ENCODE measurements around the gene RAB3C. TPM values are rescaled to one million over a fixed set of nuclear protein-coding genes. Genes with fewer than 3 reads are reported as not detected.

Gene RAB3C
- total and polyA plus RNA-seq, 9 donors, result 0.07 to 0.69 (median 0.21) TPM

DNA sequence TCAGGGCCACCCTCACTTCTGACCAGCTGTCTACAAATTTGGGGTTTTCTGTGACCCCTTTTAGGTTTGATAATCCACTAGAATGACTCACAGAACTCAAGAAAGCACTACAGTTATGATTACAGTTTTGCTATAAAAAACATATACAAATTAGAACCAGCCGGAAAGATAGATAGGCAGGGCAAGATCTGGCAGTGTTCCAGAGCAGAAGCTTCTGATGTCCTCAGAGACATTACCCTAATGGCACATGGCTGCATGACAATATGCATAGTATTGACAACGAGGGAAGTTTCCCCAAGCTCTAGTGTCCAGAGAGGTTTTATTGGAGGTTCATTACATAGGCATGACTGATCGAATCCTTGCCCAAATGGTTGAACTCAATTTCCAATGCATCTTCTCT lies 158.1 kb downstream of the RAB3C start:
- Histone ChIP-seq H3K4me1 (ENCODE audit: control insufficient read depth, insufficient read depth, low read length) (no peaks in the 10 kb centered on the region), H3K36me3 (ENCODE audit: control insufficient read depth, insufficient read depth, low read length) (no peaks in the 10 kb centered on the region), H3K27me3 (ENCODE audit: control insufficient read depth, insufficient read depth, low read length) (no peaks in the 10 kb centered on the region), H3K27ac (ENCODE audit: low read length) (no peak overlapping the region), H3K9me3 (replicated peaks; ENCODE audit: control insufficient read depth, low read depth, low read length) (no peaks in the 10 kb centered on the region), H3K4me3 (ENCODE audit: low read length) (no peak overlapping the region)
- WGBS (ENCODE audit: insufficient coverage), result 67% methylated on average over 1 of the region's 3 CpGs
- no peak for DNase-seq

GRCh38 chr5:58745350-58745749 lies 162.5 kb downstream of the RAB3C start:
- H3K27ac ChIP-seq (ENCODE audit: low read length), result no peak overlapping the region
- WGBS (ENCODE audit: insufficient coverage), result no CpG with 5 or more reads among the region's 4 CpGs
- no peaks in the 10 kb centered on the region for H3K36me3 ChIP-seq (ENCODE audit: control insufficient read depth, insufficient read depth, low read length)

GRCh38 chr5:58746321-58746720 lies 163.4 kb downstream of the RAB3C start:
- Histone ChIP-seq H3K4me1 (ENCODE audit: control insufficient read depth, insufficient read depth, low read length) (no peaks in the 10 kb centered on the region), H3K27ac (ENCODE audit: low read length) (no peak overlapping the region), H3K9me3 (replicated peaks; ENCODE audit: control insufficient read depth, low read depth, low read length) (no peaks in the 10 kb centered on the region), H3K27me3 (ENCODE audit: control insufficient read depth, insufficient read depth, low read length) (no peaks in the 10 kb centered on the region), H3K4me3 (ENCODE audit: low read length) (no peak overlapping the region), H3K36me3 (ENCODE audit: control insufficient read depth, insufficient read depth, low read length) (no peaks in the 10 kb centered on the region)
- WGBS (ENCODE audit: insufficient coverage), result no CpG with 5 or more reads among the region's 4 CpGs
- no peak for DNase-seq

More at GRCh38 chr5:58745350-58745749, 162.5 kb downstream of the RAB3C start:
- no peak for DNase-seq
- Histone ChIP-seq H3K4me3 (ENCODE audit: low read length) (no peak overlapping the region), H3K9me3 (replicated peaks; ENCODE audit: control insufficient read depth, low read depth, low read length) (no peaks in the 10 kb centered on the region), H3K27me3 (ENCODE audit: control insufficient read depth, insufficient read depth, low read length) (no peaks in the 10 kb centered on the region), H3K4me1 (ENCODE audit: control insufficient read depth, insufficient read depth, low read length) (no peaks in the 10 kb centered on the region)

- DNase-seq, result peak; percentile 22
- H3K4me3 ChIP-seq (ENCODE audit: low read length), result no peak overlapping the region
- no peaks in the 10 kb centered on the region for H3K36me3 ChIP-seq (ENCODE audit: control insufficient read depth, insufficient read depth, low read length)
- H3K27me3 ChIP-seq (ENCODE audit: control insufficient read depth, insufficient read depth, low read length), result no peaks in the 10 kb centered on the region
- no peaks in the 10 kb centered on the region for H3K9me3 ChIP-seq (replicated peaks; ENCODE audit: control insufficient read depth, low read depth, low read length)
- no peaks in the 10 kb centered on the region for H3K4me1 ChIP-seq (ENCODE audit: control insufficient read depth, insufficient read depth, low read length)
- H3K27ac ChIP-seq (ENCODE audit: low read length), result no peak overlapping the region
Observed at GRCh38 chr5:58750036-58750435, 167.2 kb downstream of the RAB3C start.

- Histone ChIP-seq H3K27me3 (ENCODE audit: control insufficient read depth, insufficient read depth, low read length) (no peaks in the 10 kb centered on the region), H3K27ac (ENCODE audit: low read length) (peak overlapping the region; percentile 35), H3K4me1 (ENCODE audit: control insufficient read depth, insufficient read depth, low read length) (no peaks in the 10 kb centered on the region), H3K4me3 (ENCODE audit: low read length) (no peak overlapping the region), H3K9me3 (replicated peaks; ENCODE audit: control insufficient read depth, low read depth, low read length) (no peaks in the 10 kb centered on the region), H3K36me3 (ENCODE audit: control insufficient read depth, insufficient read depth, low read length) (no peaks in the 10 kb centered on the region)
- DNase-seq, result peak; percentile 50
- WGBS (ENCODE audit: insufficient coverage), result 70% methylated on average over 3 of the region's 4 CpGs
Observed at GRCh38 chr5:58751222-58751837, 168.5 kb downstream of the RAB3C start.

DNA sequence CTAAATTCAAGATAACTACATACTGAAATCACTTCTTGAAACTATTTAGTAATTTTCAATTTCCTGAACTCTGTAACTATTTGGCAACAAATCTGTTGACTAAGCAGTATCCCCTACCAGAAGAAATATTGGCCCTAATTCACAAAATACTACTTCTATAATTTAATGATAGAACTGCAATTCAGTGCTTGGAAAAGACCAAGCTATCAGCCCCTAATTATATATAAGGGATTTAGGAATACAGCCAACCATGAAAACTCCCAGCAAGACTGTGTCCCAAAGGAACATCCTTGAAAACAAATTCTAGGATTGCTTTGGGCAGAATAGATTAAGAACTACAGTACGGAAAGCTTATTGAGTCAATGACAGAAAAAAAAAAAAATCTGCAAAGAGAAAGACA lies 169.2 kb downstream of the RAB3C start:
- Histone ChIP-seq H3K9me3 (replicated peaks; ENCODE audit: control insufficient read depth, low read depth, low read length) (no peaks in the 10 kb centered on the region), H3K4me1 (ENCODE audit: control insufficient read depth, insufficient read depth, low read length) (no peaks in the 10 kb centered on the region), H3K36me3 (ENCODE audit: control insufficient read depth, insufficient read depth, low read length) (no peaks in the 10 kb centered on the region), H3K4me3 (ENCODE audit: low read length) (no peak overlapping the region), H3K27ac (ENCODE audit: low read length) (peak overlapping the region; percentile 24), H3K27me3 (ENCODE audit: control insufficient read depth, insufficient read depth, low read length) (no peaks in the 10 kb centered on the region)
- peak; percentile 84 for DNase-seq
- WGBS (ENCODE audit: insufficient coverage), result no CpG with 5 or more reads among the region's 1 CpG

GRCh38 chr5:58753446-58753845 lies 170.6 kb downstream of the RAB3C start:
- Histone ChIP-seq H3K9me3 (replicated peaks; ENCODE audit: control insufficient read depth, low read depth, low read length) (no peaks in the 10 kb centered on the region), H3K27ac (ENCODE audit: low read length) (no peak overlapping the region), H3K4me3 (ENCODE audit: low read length) (no peak overlapping the region), H3K4me1 (ENCODE audit: control insufficient read depth, insufficient read depth, low read length) (no peaks in the 10 kb centered on the region), H3K27me3 (ENCODE audit: control insufficient read depth, insufficient read depth, low read length) (no peaks in the 10 kb centered on the region), H3K36me3 (ENCODE audit: control insufficient read depth, insufficient read depth, low read length) (no peaks in the 10 kb centered on the region)
- DNase-seq, result peak; percentile 80
- no CpG with 5 or more reads among the region's 5 CpGs for WGBS (ENCODE audit: insufficient coverage)

DNA sequence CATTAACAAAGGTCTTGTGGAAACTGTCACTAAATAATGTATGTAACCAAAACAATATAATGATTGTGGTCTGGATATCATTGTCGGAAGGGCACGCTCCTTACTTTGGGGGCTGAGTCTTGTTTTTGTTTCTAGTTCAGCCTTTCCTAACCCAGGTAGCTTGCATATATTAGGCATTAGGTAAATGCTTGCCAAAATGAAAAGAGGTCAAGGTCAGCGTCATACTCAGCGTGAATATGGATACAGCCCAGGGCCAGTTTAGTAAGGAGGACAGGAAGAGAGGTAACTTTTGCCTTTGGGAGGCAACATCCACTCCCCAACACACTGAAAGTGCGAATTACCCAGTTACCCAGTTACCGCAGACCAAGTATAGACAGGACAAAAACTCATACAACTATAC lies 171.4 kb downstream of the RAB3C start:
- Histone ChIP-seq H3K27ac (ENCODE audit: low read length) (no peak overlapping the region), H3K36me3 (ENCODE audit: control insufficient read depth, insufficient read depth, low read length) (no peaks in the 10 kb centered on the region), H3K4me1 (ENCODE audit: control insufficient read depth, insufficient read depth, low read length) (no peaks in the 10 kb centered on the region), H3K27me3 (ENCODE audit: control insufficient read depth, insufficient read depth, low read length) (no peaks in the 10 kb centered on the region), H3K9me3 (replicated peaks; ENCODE audit: control insufficient read depth, low read depth, low read length) (no peaks in the 10 kb centered on the region), H3K4me3 (ENCODE audit: low read length) (no peak overlapping the region)
- WGBS (ENCODE audit: insufficient coverage), result 80% methylated on average over 2 of the region's 6 CpGs
- DNase-seq, result no peak

DNA sequence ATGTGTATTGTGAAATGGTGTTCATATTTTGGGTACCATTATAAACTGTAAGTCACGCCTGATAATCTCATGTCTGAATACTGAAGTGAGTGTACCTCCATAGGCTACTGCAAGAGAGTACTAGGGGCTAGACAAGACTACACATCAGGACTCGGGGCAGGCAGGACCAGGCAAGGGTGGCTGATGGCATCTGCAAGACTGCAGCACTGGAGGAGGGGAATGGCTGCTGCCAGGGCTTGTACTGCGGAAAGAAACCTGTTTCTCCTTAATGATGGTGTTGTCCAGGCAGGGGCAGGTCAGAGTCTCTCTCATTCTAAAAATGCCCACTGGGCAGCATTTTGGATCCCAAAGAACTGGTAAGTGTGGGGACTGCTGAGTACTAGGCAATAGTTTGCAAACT lies 172.5 kb downstream of the RAB3C start:
- H3K27ac ChIP-seq (ENCODE audit: low read length), result no peak overlapping the region
- H3K36me3 ChIP-seq (ENCODE audit: control insufficient read depth, insufficient read depth, low read length), result no peaks in the 10 kb centered on the region
- 78% methylated on average over 3 of the region's 3 CpGs for WGBS (ENCODE audit: insufficient coverage)
- no peaks in the 10 kb centered on the region for H3K4me1 ChIP-seq (ENCODE audit: control insufficient read depth, insufficient read depth, low read length)
- H3K9me3 ChIP-seq (replicated peaks; ENCODE audit: control insufficient read depth, low read depth, low read length), result no peaks in the 10 kb centered on the region
- H3K27me3 ChIP-seq (ENCODE audit: control insufficient read depth, insufficient read depth, low read length), result no peaks in the 10 kb centered on the region
- DNase-seq, result no peak
- no peak overlapping the region for H3K4me3 ChIP-seq (ENCODE audit: low read length)

DNA sequence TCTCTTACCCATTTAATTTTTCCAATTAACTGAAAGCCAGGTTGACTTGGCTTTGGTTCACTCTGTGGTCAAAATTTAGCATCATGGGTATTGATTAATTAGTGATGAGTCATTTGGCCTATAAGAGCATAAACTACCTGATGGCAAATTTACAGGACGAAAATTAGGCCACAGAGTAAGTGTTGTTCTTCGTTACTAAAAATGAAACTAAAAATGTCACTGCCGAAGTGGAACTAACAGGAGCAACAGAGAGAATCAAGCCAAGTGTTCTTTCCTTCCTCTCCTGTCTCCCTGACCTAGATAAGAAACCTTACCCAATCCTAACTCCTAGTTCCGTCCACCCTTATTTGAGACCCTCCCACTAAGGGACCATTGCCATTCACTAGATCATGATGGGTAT lies 176.9 kb downstream of the RAB3C start:
- Histone ChIP-seq H3K27ac (ENCODE audit: low read length) (no peak overlapping the region), H3K9me3 (replicated peaks; ENCODE audit: control insufficient read depth, low read depth, low read length) (no peaks in the 10 kb centered on the region), H3K36me3 (ENCODE audit: control insufficient read depth, insufficient read depth, low read length) (no peaks in the 10 kb centered on the region), H3K4me3 (ENCODE audit: low read length) (no peak overlapping the region), H3K4me1 (ENCODE audit: control insufficient read depth, insufficient read depth, low read length) (no peaks in the 10 kb centered on the region), H3K27me3 (ENCODE audit: control insufficient read depth, insufficient read depth, low read length) (no peaks in the 10 kb centered on the region)
- 80% methylated on average over 1 of the region's 4 CpGs for WGBS (ENCODE audit: insufficient coverage)
- DNase-seq, result peak; percentile 26

DNA sequence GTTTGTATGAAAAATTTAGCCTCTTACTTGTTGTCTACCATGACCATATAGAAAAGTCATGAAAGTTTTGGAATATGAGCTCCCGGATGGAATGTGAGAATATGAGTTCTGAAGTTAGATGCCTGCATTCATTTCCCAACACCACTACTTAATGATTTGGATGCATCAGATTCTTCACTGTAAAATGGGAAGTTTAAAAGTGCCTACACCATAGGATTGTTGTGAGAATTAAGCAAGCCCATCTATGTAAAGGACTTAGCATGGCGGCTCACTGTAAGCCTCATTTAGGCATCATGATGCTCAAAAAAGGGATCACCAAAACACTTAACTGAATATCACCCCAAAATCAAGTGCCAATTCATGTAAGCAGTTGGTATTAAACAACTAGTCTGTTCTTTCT lies 177.3 kb downstream of the RAB3C start:
- no peak overlapping the region for H3K4me3 ChIP-seq (ENCODE audit: low read length)
- no CpG with 5 or more reads among the region's 2 CpGs for WGBS (ENCODE audit: insufficient coverage)
- DNase-seq, result no peak

More for the DNA sequence above, 177.3 kb downstream of the RAB3C start:
- no peaks in the 10 kb centered on the region for H3K9me3 ChIP-seq (replicated peaks; ENCODE audit: control insufficient read depth, low read depth, low read length)
- no peak overlapping the region for H3K27ac ChIP-seq (ENCODE audit: low read length)
- no peaks in the 10 kb centered on the region for H3K4me1 ChIP-seq (ENCODE audit: control insufficient read depth, insufficient read depth, low read length)
- no peaks in the 10 kb centered on the region for H3K27me3 ChIP-seq (ENCODE audit: control insufficient read depth, insufficient read depth, low read length)
- H3K36me3 ChIP-seq (ENCODE audit: control insufficient read depth, insufficient read depth, low read length), result no peaks in the 10 kb centered on the region

Data from muscle of leg (tissue), 11 donors.